A673 (cell line): ENCODE data around the gene LMO1.

Experiments
- CTCF ChIP-seq: fragments of 300-800, 200-600 bp; sonication (generic); conservative IDR thresholded peaks from 2 replicates; pipeline ENCODE4 v1.5.1; 2017; ENCODE audit warnings: low read depth, mild to moderate bottlenecking, antibody characterized with exemption, low read length, moderate library complexity, mixed read lengths
- EZH2 ChIP-seq: fragments of 200-600 bp; sonication (generic); IDR thresholded peaks from 2 replicates; pipeline ENCODE4 v1.6.1; 2017; ENCODE audit warnings: borderline replicate concordance, low read depth, mild to moderate bottlenecking, mixed read lengths, antibody characterized with exemption, low read length; ENCODE audit not compliant: poor library complexity, severe bottlenecking

- no peak for TF ChIP-seq CTCF
- TF ChIP-seq EZH2 = no peak
These were observed 26.2 kb downstream of the LMO1 start for GRCh38 chr11:8237453-8237852.
